ENCODE results near the gene PKNOX2. TPM values are rescaled to one million over a fixed set of nuclear protein-coding genes. Genes with fewer than 3 reads are reported as not detected.
A peak's percentile ranks its signal among the peaks of the same experiment; 100 is the strongest.

The PKNOX2 gene
- total RNA-seq, 1 donor from 2014 or later = 34.9 TPM

DNA sequence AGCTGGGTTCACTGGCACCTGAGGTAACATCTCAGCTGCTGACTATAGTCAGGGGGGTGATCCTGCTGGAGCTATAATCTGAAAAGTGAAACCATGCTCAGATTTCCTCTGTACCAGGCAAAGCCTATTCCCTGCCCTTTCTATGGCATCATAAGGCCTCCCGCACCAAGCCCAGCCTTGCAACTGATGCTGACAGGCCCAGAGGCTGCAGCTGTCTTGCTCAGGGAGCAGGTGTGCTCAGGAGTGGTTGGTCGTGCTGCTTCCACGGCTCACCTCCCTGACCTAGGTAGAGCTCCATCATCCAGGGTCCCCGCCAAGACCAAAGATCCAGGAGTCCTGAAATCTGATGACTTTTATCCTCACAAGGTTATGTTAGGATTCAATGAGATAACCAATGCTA, 209.8 kb downstream of the PKNOX2 start:
- Mint-ChIP-seq H3K27ac (ENCODE audit: unreplicated experiment) (peak overlapping the region; percentile 92), H3K27me3 (ENCODE audit: low read depth) (no peaks in the 10 kb centered on the region), H3K4me3 (ENCODE audit: unreplicated experiment) (no peak overlapping the region), H3K9me3 (ENCODE audit: low read depth) (no peaks in the 10 kb centered on the region), H3K4me1 (ENCODE audit: low read depth) (peaks cover 58% of the 10 kb centered on the region), H3K36me3 (ENCODE audit: low read depth) (peaks cover 14% of the 10 kb centered on the region)
- TF ChIP-seq, protein P1, sequence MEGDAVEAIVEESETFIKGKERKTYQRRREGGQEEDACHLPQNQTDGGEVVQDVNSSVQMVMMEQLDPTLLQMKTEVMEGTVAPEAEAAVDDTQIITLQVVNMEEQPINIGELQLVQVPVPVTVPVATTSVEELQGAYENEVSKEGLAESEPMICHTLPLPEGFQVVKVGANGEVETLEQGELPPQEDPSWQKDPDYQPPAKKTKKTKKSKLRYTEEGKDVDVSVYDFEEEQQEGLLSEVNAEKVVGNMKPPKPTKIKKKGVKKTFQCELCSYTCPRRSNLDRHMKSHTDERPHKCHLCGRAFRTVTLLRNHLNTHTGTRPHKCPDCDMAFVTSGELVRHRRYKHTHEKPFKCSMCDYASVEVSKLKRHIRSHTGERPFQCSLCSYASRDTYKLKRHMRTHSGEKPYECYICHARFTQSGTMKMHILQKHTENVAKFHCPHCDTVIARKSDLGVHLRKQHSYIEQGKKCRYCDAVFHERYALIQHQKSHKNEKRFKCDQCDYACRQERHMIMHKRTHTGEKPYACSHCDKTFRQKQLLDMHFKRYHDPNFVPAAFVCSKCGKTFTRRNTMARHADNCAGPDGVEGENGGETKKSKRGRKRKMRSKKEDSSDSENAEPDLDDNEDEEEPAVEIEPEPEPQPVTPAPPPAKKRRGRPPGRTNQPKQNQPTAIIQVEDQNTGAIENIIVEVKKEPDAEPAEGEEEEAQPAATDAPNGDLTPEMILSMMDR (IDR thresholded peaks at IDR 0.05) = no peak
- DNase-seq (ENCODE audit: low spot score) = no peak

DNA sequence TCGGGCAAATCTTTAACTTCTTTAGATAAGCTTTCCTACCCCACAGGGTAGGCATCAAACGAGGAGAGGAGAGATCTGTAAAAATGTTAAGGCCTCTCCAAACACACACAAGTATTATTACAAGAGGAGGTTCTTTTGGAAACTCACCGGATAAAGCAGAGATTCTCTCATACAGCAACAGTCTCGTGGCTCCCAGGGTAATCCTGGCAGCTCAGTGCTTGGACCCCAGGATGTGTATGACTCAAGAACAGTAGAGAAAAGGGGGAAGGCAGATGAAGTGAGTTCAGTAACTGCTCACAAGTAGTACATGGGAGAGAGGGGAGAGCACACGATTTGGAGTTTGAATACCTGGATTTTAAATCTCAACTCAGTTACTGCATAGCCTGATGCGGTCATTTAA, 210.6 kb downstream of the PKNOX2 start:
- DNase-seq (ENCODE audit: low spot score) = no peak
- Mint-ChIP-seq H3K4me1 (ENCODE audit: low read depth) (peaks cover 58% of the 10 kb centered on the region), H3K9me3 (ENCODE audit: low read depth) (no peaks in the 10 kb centered on the region), H3K4me3 (ENCODE audit: unreplicated experiment) (no peak overlapping the region), H3K27ac (ENCODE audit: unreplicated experiment) (peak overlapping the region; percentile 82), H3K27me3 (ENCODE audit: low read depth) (no peaks in the 10 kb centered on the region), H3K36me3 (ENCODE audit: low read depth) (peaks cover 11% of the 10 kb centered on the region)
- TF ChIP-seq, protein P1 (IDR thresholded peaks at IDR 0.05) = no peak

DNA sequence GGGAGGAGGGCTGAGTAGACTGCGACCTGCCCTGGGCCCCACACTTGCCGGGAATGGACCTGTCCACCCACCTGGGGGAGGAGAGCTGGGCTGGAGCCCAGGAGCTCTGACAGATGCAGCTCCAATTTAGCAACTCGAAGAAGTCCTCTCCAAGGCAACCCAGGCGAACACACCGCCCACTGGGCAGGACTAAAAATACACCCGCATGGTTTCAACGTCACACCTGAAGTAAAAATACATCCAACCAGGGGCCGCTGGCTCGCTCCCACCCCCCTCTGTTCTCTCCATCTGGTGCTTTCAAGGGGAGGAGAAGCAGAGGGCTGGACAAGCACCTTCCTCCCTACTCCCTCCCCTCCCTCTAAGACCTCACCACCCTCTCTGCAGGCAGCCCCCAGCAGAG, 211.6 kb downstream of the PKNOX2 start:
- peak overlapping the region; percentile 34 for H3K27ac Mint-ChIP-seq (ENCODE audit: unreplicated experiment)
- H3K4me1 Mint-ChIP-seq (ENCODE audit: low read depth) = peaks cover 58% of the 10 kb centered on the region
- H3K36me3 Mint-ChIP-seq (ENCODE audit: low read depth) = peaks cover 5% of the 10 kb centered on the region
- DNase-seq (ENCODE audit: low spot score) = no peak
- H3K9me3 Mint-ChIP-seq (ENCODE audit: low read depth) = no peaks in the 10 kb centered on the region
- H3K27me3 Mint-ChIP-seq (ENCODE audit: low read depth) = no peaks in the 10 kb centered on the region
- TF ChIP-seq, protein P1 (IDR thresholded peaks at IDR 0.05) = no peak
- no peak overlapping the region for H3K4me3 Mint-ChIP-seq (ENCODE audit: unreplicated experiment)

DNA sequence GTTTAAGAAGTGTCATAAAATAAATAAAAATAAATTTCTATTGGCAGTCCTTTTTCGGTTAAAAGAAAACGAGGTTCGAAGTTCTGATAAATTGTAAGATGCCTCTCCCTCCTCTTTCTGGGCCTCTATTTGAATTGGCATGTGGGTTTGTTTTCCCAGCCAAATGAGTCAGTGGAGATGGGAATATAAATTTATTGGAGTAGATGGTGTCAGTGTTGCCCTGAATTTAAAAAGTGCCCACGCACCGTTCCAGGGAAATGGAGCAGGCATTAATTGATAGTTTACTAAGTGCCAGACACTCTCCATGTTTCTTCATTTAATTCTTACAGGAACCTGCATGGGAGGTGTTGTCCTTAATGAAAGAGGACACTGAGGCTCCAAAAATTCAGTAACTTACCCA, 212.3 kb downstream of the PKNOX2 start:
- Mint-ChIP-seq H3K4me3 (ENCODE audit: unreplicated experiment) (no peak overlapping the region), H3K27me3 (ENCODE audit: low read depth) (no peaks in the 10 kb centered on the region)
- no peak for DNase-seq (ENCODE audit: low spot score)

DNA sequence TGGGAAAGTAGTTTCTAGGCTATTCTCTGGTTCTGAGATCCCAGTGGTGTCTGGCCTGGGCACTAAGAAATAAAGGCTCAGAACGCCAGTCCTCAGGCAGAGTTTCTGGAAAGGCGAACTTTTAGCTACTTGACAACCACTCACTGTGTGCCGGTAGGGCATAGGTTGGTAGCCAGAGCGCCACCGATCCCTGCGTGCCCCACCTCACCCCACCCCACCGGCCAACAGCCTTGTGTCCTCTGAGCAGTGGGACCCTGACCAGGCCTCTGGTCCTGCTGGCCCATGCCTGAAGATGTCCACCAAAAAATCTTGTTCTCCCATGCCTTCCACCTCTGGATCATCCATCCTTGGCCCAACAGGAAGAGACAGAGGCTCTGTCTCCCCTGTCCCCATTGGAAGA, 213.5 kb downstream of the PKNOX2 start:
- Mint-ChIP-seq H3K27ac (ENCODE audit: unreplicated experiment) (no peak overlapping the region), H3K9me3 (ENCODE audit: low read depth) (no peaks in the 10 kb centered on the region), H3K4me1 (ENCODE audit: low read depth) (peaks cover 51% of the 10 kb centered on the region), H3K36me3 (ENCODE audit: low read depth) (peaks cover 9% of the 10 kb centered on the region), H3K27me3 (ENCODE audit: low read depth) (no peaks in the 10 kb centered on the region), H3K4me3 (ENCODE audit: unreplicated experiment) (no peak overlapping the region)
- TF ChIP-seq, protein P1 (IDR thresholded peaks at IDR 0.05) = no peak
- no peak for DNase-seq (ENCODE audit: low spot score)

More for the DNA sequence above, 212.3 kb downstream of the PKNOX2 start:
- Mint-ChIP-seq H3K27ac (ENCODE audit: unreplicated experiment) (peak overlapping the region; percentile 37), H3K4me1 (ENCODE audit: low read depth) (peaks cover 58% of the 10 kb centered on the region), H3K36me3 (ENCODE audit: low read depth) (peaks cover 8% of the 10 kb centered on the region), H3K9me3 (ENCODE audit: low read depth) (no peaks in the 10 kb centered on the region)
- TF ChIP-seq, protein P1 (IDR thresholded peaks at IDR 0.05) = no peak
